Astrocyte (in vitro differentiated cells and primary cell): ENCODE results near the gene JAK3. TPM values are rescaled to one million over a fixed set of nuclear protein-coding genes. Genes with fewer than 3 reads are reported as not detected.

Experiments
- DNase-seq: peaks from one replicate; pipeline ENCODE4 v3.0.0-alpha.2; 2010; ENCODE audit warnings: low read depth
- FAIRE-seq: peaks from 2 replicates; lab custom pipeline; 2011; peaks lifted over from hg19 to GRCh38; lab: Jason Lieb, UNC
- H2AFZ ChIP-seq: 2 replicates; pipeline ENCODE4 v1.6.0; 2012; ENCODE audit warnings: low read depth, low read length, inconsistent platforms
- H3K27ac ChIP-seq: 2 replicates; pipeline ENCODE4 v1.5.1; 2011; ENCODE audit warnings: low read depth, low read length, inconsistent platforms
- H3K27me3 ChIP-seq: 2 replicates; pipeline ENCODE4 v1.6.0; 2011; ENCODE audit warnings: low read length, inconsistent platforms; ENCODE audit not compliant: insufficient read depth
- H3K36me3 ChIP-seq: 2 replicates; pipeline ENCODE4 v1.5.1; 2011; ENCODE audit warnings: low read length, inconsistent platforms; ENCODE audit not compliant: insufficient read depth
- H3K4me1 ChIP-seq: 2 replicates; pipeline ENCODE4 v1.5.1; 2011; ENCODE audit warnings: low read length, inconsistent platforms; ENCODE audit not compliant: insufficient read depth
- H3K4me2 ChIP-seq: 2 replicates; pipeline ENCODE4 v1.6.0; 2012; ENCODE audit warnings: low read length, inconsistent platforms
- H3K4me3 ChIP-seq: 2 replicates; pipeline ENCODE4 v1.5.1; 2011; ENCODE audit warnings: low read depth, mild to moderate bottlenecking, low read length, inconsistent platforms; ENCODE audit not compliant: insufficient read depth
- H3K79me2 ChIP-seq: 2 replicates; pipeline ENCODE4 v1.6.0; 2012; ENCODE audit warnings: mild to moderate bottlenecking, low read length, inconsistent platforms; ENCODE audit not compliant: insufficient read depth
- H3K9ac ChIP-seq: 2 replicates; pipeline ENCODE4 v1.6.0; 2012; ENCODE audit warnings: mild to moderate bottlenecking, low read length, inconsistent platforms
- H3K9me3 ChIP-seq: 2 replicates; pipeline ENCODE4 v1.5.1; 2012; ENCODE audit warnings: low read depth, mild to moderate bottlenecking, low read length, inconsistent platforms; ENCODE audit not compliant: insufficient read depth
- H4K20me1 ChIP-seq: 2 replicates; pipeline ENCODE4 v1.6.0; 2012; ENCODE audit warnings: low read length, inconsistent platforms; ENCODE audit not compliant: insufficient read depth
- H3K27ac Mint-ChIP-seq: one replicate; pipeline ENCODE4 v1.8.0; 2021; ENCODE audit warnings: mild to moderate bottlenecking, mixed read lengths; ENCODE audit not compliant: unreplicated experiment
- H3K27me3 Mint-ChIP-seq: one replicate; pipeline ENCODE4 v1.8.0; 2021; ENCODE audit warnings: low read depth, mixed read lengths; ENCODE audit not compliant: unreplicated experiment
- H3K36me3 Mint-ChIP-seq: one replicate; pipeline ENCODE4 v1.8.0; 2021; ENCODE audit warnings: low read depth, mixed read lengths; ENCODE audit not compliant: unreplicated experiment
- H3K4me1 Mint-ChIP-seq: one replicate; pipeline ENCODE4 v1.8.0; 2021; ENCODE audit warnings: low read depth, mixed read lengths; ENCODE audit not compliant: unreplicated experiment
- H3K4me3 Mint-ChIP-seq: one replicate; pipeline ENCODE4 v1.8.0; 2021; ENCODE audit warnings: mild to moderate bottlenecking, moderate library complexity, mixed read lengths; ENCODE audit not compliant: unreplicated experiment
- H3K9me3 Mint-ChIP-seq: one replicate; pipeline ENCODE4 v1.8.0; 2021; ENCODE audit warnings: mild to moderate bottlenecking, mixed read lengths; ENCODE audit not compliant: unreplicated experiment
- EZH2 ChIP-seq: IDR thresholded peaks from 2 replicates; pipeline ENCODE4 v1.6.1; 2012; ENCODE audit warnings: mild to moderate bottlenecking, low read length, inconsistent platforms; ENCODE audit not compliant: insufficient read depth
- total RNA-seq: library from RNA; stranded (reverse); gene quantifications from 2 replicates; pipeline ENCODE4 v1.2.1, GENCODE V29; 2021
- TF ChIP-seq, protein P1 (sequence below): IDR thresholded peaks from 2 replicates; pipeline ENCODE4 v1.5.1; 2011; ENCODE audit warnings: low read depth, mild to moderate bottlenecking, inconsistent platforms, low read length, moderate library complexity; ENCODE audit not compliant: insufficient read depth

Gene JAK3
- total RNA-seq, 1 donor from 2014 or later: 1.00 TPM

DNA sequence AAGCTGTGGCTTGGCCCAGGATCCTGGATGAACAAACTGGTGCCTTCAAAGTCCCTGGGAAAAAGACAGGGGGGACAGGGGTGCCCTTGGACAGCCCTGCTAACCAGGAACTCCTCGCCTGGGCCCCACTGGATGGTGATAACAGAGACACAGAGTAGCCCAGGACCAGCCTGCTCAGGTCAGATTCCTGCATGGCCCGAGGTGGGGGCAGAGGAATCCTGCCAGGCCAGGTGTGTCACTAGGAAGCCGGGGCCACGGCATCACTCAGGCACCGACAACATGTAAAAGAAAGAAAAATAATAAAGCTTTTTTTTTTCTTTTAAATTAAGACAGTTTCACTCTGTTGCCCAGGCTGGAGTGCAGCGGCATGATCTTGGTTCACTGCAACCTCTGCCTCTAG is 6.3 kb upstream of the JAK3 start:
- H3K27ac Mint-ChIP-seq: no peak overlapping the region
- H3K36me3 Mint-ChIP-seq: peaks cover 3% of the 10 kb centered on the region
- H3K9me3 ChIP-seq: no peaks in the 10 kb centered on the region
- H3K27me3 ChIP-seq: no peaks in the 10 kb centered on the region
- no peak overlapping the region for H3K4me2 ChIP-seq
- no peak overlapping the region for H3K4me3 ChIP-seq
- DNase-seq: no peak
- H4K20me1 ChIP-seq: no peaks in the 10 kb centered on the region
- H3K79me2 ChIP-seq: no peaks in the 10 kb centered on the region
- no peaks in the 10 kb centered on the region for H3K36me3 ChIP-seq
- peaks cover 7% of the 10 kb centered on the region for H3K4me1 ChIP-seq
- TF ChIP-seq, protein P1, sequence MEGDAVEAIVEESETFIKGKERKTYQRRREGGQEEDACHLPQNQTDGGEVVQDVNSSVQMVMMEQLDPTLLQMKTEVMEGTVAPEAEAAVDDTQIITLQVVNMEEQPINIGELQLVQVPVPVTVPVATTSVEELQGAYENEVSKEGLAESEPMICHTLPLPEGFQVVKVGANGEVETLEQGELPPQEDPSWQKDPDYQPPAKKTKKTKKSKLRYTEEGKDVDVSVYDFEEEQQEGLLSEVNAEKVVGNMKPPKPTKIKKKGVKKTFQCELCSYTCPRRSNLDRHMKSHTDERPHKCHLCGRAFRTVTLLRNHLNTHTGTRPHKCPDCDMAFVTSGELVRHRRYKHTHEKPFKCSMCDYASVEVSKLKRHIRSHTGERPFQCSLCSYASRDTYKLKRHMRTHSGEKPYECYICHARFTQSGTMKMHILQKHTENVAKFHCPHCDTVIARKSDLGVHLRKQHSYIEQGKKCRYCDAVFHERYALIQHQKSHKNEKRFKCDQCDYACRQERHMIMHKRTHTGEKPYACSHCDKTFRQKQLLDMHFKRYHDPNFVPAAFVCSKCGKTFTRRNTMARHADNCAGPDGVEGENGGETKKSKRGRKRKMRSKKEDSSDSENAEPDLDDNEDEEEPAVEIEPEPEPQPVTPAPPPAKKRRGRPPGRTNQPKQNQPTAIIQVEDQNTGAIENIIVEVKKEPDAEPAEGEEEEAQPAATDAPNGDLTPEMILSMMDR: no peak
- no peak for TF ChIP-seq EZH2
- H3K9me3 Mint-ChIP-seq: no peaks in the 10 kb centered on the region
- no peak overlapping the region for H3K4me3 Mint-ChIP-seq
- H3K27me3 Mint-ChIP-seq: peaks cover 5% of the 10 kb centered on the region
- no peak overlapping the region for H3K27ac ChIP-seq
- peaks cover 6% of the 10 kb centered on the region for H3K4me1 Mint-ChIP-seq
- no peak for FAIRE-seq
- no peak overlapping the region for H3K9ac ChIP-seq
- no peak overlapping the region for H2AFZ ChIP-seq

DNA sequence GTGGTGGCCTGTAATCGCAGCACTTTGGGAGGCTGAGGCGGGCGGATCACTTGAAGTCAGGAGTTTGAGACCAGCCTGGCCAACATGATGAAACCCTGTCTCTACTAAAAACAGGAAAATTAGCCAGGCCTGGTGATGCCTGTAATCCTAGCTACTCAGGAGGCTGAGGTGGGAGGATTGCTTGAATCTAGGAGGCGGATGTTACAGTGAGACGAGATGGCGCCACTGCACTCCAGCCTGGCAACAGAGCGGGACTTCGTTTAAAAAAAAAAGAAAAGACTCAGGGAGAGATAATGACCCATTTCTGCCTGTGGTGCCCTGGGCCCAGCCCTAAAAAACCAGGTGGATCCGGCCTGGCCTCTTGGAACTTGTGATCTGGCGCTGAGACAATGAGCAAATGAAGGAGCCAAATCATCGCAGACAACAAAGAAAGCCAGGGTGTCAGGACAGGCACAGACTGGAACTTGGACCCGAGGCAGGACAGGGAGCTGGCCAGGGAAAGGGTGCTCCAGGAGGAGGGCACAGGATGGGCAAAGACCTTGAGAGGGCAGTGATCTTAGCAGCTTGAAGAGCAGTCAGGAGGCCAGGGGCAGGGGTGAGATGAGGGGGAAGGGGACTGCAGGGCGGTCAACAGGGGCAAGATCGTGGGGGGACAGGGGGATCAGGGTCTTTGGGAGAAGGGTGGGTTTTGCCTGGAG is 962 bp upstream of the JAK3 start:
- Mint-ChIP-seq H3K4me1 (peaks cover 6% of the 10 kb centered on the region), H3K27ac (no peak overlapping the region), H3K27me3 (no peaks in the 10 kb centered on the region), H3K4me3 (no peak overlapping the region), H3K9me3 (no peaks in the 10 kb centered on the region), H3K36me3 (peaks cover 3% of the 10 kb centered on the region)
- TF ChIP-seq, protein P1: no peak
- TF ChIP-seq EZH2: no peak
- FAIRE-seq: no peak
- Histone ChIP-seq H4K20me1 (no peaks in the 10 kb centered on the region), H3K9ac (no peak overlapping the region), H2AFZ (no peak overlapping the region), H3K4me1 (peaks cover 11% of the 10 kb centered on the region), H3K79me2 (no peaks in the 10 kb centered on the region), H3K4me2 (no peak overlapping the region), H3K4me3 (no peak overlapping the region), H3K27me3 (no peaks in the 10 kb centered on the region), H3K27ac (no peak overlapping the region), H3K36me3 (no peaks in the 10 kb centered on the region), H3K9me3 (no peaks in the 10 kb centered on the region)
- no peak for DNase-seq

DNA sequence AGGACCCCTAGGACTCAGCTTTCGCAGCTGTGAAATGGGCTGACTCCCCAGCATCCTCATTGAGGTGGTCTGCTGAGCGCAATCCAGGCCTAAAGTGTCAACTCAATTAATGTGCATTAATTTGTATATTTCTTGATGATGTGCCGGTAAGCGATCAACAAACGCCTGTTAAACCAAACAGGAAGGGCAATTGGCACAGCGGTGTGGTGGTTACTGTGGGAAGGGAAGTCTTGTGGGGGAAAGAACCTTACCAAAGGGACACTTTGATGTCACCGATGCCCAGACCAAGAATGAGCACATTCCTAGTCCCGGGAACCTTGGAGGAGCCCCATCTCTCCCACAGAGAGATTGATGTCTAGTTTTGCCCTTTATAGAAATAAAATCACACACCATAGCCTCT is 1.6 kb downstream of the JAK3 start:
- Histone ChIP-seq H3K27ac (no peak overlapping the region), H3K4me1 (peaks cover 11% of the 10 kb centered on the region), H3K36me3 (no peaks in the 10 kb centered on the region), H3K9ac (no peak overlapping the region), H3K4me2 (no peak overlapping the region), H4K20me1 (no peaks in the 10 kb centered on the region), H2AFZ (no peak overlapping the region), H3K9me3 (no peaks in the 10 kb centered on the region), H3K4me3 (no peak overlapping the region), H3K79me2 (no peaks in the 10 kb centered on the region), H3K27me3 (no peaks in the 10 kb centered on the region)
- H3K9me3 Mint-ChIP-seq: no peaks in the 10 kb centered on the region
- H3K4me3 Mint-ChIP-seq: no peak overlapping the region
- H3K27me3 Mint-ChIP-seq: peaks cover 7% of the 10 kb centered on the region
- H3K4me1 Mint-ChIP-seq: peaks cover 6% of the 10 kb centered on the region
- peaks cover 3% of the 10 kb centered on the region for H3K36me3 Mint-ChIP-seq
- TF ChIP-seq EZH2: no peak
- TF ChIP-seq, protein P1: no peak
- FAIRE-seq (no peak), DNase-seq (no peak)
- no peak overlapping the region for H3K27ac Mint-ChIP-seq
